Measurements from ENCODE around the gene CFAP161.

DNA sequence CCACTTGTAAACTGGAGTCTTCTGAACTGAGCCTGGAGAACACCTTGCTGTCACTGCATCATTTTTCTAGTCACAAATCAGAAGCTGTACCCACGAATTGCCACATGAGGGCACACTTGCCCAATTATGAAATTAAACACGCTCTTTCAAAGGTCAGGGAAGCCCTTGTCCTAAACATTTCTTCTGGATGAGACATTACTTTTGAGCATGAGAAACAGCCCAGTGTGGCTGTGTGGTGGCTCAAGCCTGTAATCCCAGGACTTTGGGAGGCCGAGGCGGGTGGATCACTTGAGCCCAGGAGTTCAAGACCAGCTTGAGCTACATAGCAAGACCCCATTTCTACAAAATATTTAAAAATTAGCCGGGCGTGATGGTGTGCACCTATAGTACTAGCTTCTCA is 27.5 kb upstream of the CFAP161 start:
- TF ChIP-seq ZNF274 (IDR thresholded peaks at IDR 0.05; ENCODE audit: low read depth, low read length) (no peak), YY1 (IDR thresholded peaks at IDR 0.05; ENCODE audit: insufficient read depth, insufficient read length) (no peak), SUZ12 (IDR thresholded peaks at IDR 0.05; ENCODE audit: extremely low read depth, insufficient read depth, insufficient read length) (no peak)

All from NT2/D1 (cell line).